PC-3 (cell line): Measurements from ENCODE around the gene NDE1. TPM values are rescaled to one million over a fixed set of nuclear protein-coding genes. Genes with fewer than 3 reads are reported as not detected.
A peak's percentile ranks its signal among the peaks of the same experiment; 100 is the strongest.

Experiments used
- ATAC-seq: fragments of 200-7000 bp; cut with Tn5 transposase; 2 replicates; pipeline ENCODE4 v1.9.1; 2020; ENCODE audit warnings: mild to moderate bottlenecking, moderate library complexity
- BruUV-seq: library from RNA; stranded (reverse); fragments of 400-500 nt; replicated peaks from 2 replicates; lab custom pipeline; 2021; lab: Mats Ljungman, UMichigan
- CTCF ChIA-PET: fragments of 300-600 bp; sonication (Branson Sonifier 250); formaldehyde crosslinking; loops from one replicate; lab custom pipeline; 2022; ENCODE audit warnings: antibody characterized with exemption; lab: Charles Lee
- POLR2A ChIA-PET: fragments of 300-600 bp; sonication (Branson Sonifier 250); formaldehyde crosslinking; loops from one replicate; lab custom pipeline; 2022; ENCODE audit warnings: antibody characterized with exemption; ENCODE audit not compliant: unreplicated experiment; lab: Charles Lee
- DNase-seq: peaks from one replicate; pipeline ENCODE4 v3.0.0-alpha.2; 2015
- H2AFZ ChIP-seq: fragments of 300-600 bp; sonication (generic); 2 replicates; pipeline ENCODE4 v1.6.0; 2016; ENCODE audit warnings: antibody characterized with exemption, low read length
- H3F3A ChIP-seq: fragments of 300-600 bp; sonication (generic); one replicate; pipeline ENCODE4 v1.6.0; 2017; ENCODE audit warnings: antibody characterized with exemption, low read length, control low read depth, mild to moderate bottlenecking; ENCODE audit not compliant: unreplicated experiment
- H3K27ac ChIP-seq: fragments of 300-600 bp; sonication (generic); 2 replicates; pipeline ENCODE4 v1.5.1; 2016; ENCODE audit warnings: mild to moderate bottlenecking, low read length
- H3K27me3 ChIP-seq: fragments of 300-600 bp; sonication (generic); 2 replicates; pipeline ENCODE4 v1.6.1; 2016; ENCODE audit warnings: low read length, mixed read lengths
- H3K36me3 ChIP-seq: fragments of 300-600 bp; sonication (generic); 2 replicates; pipeline ENCODE4 v1.6.1; 2016; ENCODE audit warnings: low read depth, mixed run types, low read length, mixed read lengths
- H3K4me1 ChIP-seq: fragments of 300-600 bp; sonication (generic); 2 replicates; pipeline ENCODE4 v1.5.1; 2016; ENCODE audit warnings: low read length; ENCODE audit not compliant: insufficient read depth
- H3K4me2 ChIP-seq: fragments of 300-600 bp; sonication (generic); 2 replicates; pipeline ENCODE4 v1.6.0; 2016; ENCODE audit warnings: low read length
- H3K4me3 ChIP-seq: fragments of 300-600 bp; sonication (generic); 2 replicates; pipeline ENCODE4 v1.5.1; 2016; ENCODE audit warnings: mild to moderate bottlenecking, low read length, mixed read lengths
- H3K79me2 ChIP-seq: fragments of 300-600 bp; sonication (generic); 2 replicates; pipeline ENCODE4 v1.6.1; 2017; ENCODE audit warnings: low read length, mixed read lengths
- H3K9ac ChIP-seq: fragments of 300-600 bp; sonication (generic); 2 replicates; pipeline ENCODE4 v1.6.0; 2016; ENCODE audit warnings: mild to moderate bottlenecking, low read length
- H3K9me2 ChIP-seq: fragments of 300-600 bp; sonication (generic); replicated peaks from 2 replicates; pipeline ENCODE4 v1.6.1; 2016; ENCODE audit warnings: mixed run types, low read length, mixed read lengths
- H3K9me3 ChIP-seq: fragments of 300-600 bp; sonication (generic); 2 replicates; pipeline ENCODE4 v1.6.1; 2016; ENCODE audit warnings: low read length, mixed read lengths
- H4K20me1 ChIP-seq: fragments of 300-600 bp; sonication (generic); 2 replicates; pipeline ENCODE4 v1.6.1; 2016; ENCODE audit warnings: low read length, mixed read lengths
- EZH2 ChIP-seq: fragments of 300-600 bp; sonication (generic); IDR thresholded peaks from one replicate; pipeline ENCODE4 v1.6.1; 2017; ENCODE audit warnings: antibody characterized with exemption, mild to moderate bottlenecking, low read length; ENCODE audit not compliant: unreplicated experiment
- EZH2phosphoT487 ChIP-seq: fragments of 300-600 bp; sonication (generic); IDR thresholded peaks from 2 replicates; pipeline ENCODE4 v1.6.1; 2018; ENCODE audit warnings: mild to moderate bottlenecking, antibody characterized with exemption, low read length, borderline replicate concordance
- intact Hi-C: fragments of 100-400 bp; cut with micrococcal nuclease; formaldehyde crosslinking; loops from 2 replicates; pipeline ENCODE4 v1.9.0; 2023
- total RNA-seq: library from RNA; depleted of rRNA; stranded (reverse); fragments of >200 nt; gene quantifications from 2 replicates; pipeline ENCODE4 v1.2.3, GENCODE V29; 2014
- TF ChIP-seq, protein P1 (sequence below): fragments of 300-600 bp; sonication (generic); conservative IDR thresholded peaks from 2 replicates; pipeline ENCODE4 v1.5.1; 2017; ENCODE audit warnings: antibody characterized with exemption, low read depth, mild to moderate bottlenecking, low read length

Gene NDE1
- total RNA-seq, 1 experiment from 2014 or later, result 24.9 TPM

DNA sequence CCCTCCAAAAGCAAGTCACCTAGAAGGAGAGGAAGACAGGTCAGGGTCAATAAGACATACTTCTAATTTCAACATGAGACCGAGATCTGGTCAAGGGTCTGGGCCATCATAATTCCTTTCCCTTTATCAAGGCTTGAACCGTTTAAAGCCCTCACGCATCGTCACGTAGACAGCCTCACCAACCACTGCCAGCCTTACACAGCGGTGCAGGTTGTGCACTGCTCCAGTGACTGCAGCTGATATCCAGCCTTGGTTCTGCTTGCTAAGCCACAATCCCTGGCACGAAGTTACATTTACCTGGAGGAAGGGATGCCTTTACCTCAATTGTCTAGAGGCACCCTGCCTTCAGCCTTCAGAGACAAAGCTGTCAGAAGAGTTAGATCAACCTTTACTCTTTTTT, 121.6 kb downstream of the NDE1 start:
- ChIA-PET POLR2A (no interaction called here), CTCF (no interaction called here)
- intact Hi-C loops, result no loop called here
- no peaks in the 10 kb centered on the region for H3K4me1 ChIP-seq
- no peaks in the 10 kb centered on the region for H3K36me3 ChIP-seq
- H3K9ac ChIP-seq, result no peak overlapping the region
- H4K20me1 ChIP-seq, result no peaks in the 10 kb centered on the region
- no peaks in the 10 kb centered on the region for H3K9me2 ChIP-seq
- H3K4me2 ChIP-seq, result no peak overlapping the region
- no peak overlapping the region for H3K4me3 ChIP-seq
- H3K79me2 ChIP-seq, result no peaks in the 10 kb centered on the region
- ATAC-seq, result no peak
- H3F3A ChIP-seq, result no peaks in the 10 kb centered on the region
- no peak overlapping the region for H3K27ac ChIP-seq
- no peak for DNase-seq
- no TSS peak for BruUV-seq
- H3K9me3 ChIP-seq, result no peaks in the 10 kb centered on the region
- TF ChIP-seq EZH2 (no peak), EZH2phosphoT487 (no peak)
- TF ChIP-seq, protein P1, sequence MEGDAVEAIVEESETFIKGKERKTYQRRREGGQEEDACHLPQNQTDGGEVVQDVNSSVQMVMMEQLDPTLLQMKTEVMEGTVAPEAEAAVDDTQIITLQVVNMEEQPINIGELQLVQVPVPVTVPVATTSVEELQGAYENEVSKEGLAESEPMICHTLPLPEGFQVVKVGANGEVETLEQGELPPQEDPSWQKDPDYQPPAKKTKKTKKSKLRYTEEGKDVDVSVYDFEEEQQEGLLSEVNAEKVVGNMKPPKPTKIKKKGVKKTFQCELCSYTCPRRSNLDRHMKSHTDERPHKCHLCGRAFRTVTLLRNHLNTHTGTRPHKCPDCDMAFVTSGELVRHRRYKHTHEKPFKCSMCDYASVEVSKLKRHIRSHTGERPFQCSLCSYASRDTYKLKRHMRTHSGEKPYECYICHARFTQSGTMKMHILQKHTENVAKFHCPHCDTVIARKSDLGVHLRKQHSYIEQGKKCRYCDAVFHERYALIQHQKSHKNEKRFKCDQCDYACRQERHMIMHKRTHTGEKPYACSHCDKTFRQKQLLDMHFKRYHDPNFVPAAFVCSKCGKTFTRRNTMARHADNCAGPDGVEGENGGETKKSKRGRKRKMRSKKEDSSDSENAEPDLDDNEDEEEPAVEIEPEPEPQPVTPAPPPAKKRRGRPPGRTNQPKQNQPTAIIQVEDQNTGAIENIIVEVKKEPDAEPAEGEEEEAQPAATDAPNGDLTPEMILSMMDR, result no peak
- no peak overlapping the region for H2AFZ ChIP-seq
- no peaks in the 10 kb centered on the region for H3K27me3 ChIP-seq

DNA sequence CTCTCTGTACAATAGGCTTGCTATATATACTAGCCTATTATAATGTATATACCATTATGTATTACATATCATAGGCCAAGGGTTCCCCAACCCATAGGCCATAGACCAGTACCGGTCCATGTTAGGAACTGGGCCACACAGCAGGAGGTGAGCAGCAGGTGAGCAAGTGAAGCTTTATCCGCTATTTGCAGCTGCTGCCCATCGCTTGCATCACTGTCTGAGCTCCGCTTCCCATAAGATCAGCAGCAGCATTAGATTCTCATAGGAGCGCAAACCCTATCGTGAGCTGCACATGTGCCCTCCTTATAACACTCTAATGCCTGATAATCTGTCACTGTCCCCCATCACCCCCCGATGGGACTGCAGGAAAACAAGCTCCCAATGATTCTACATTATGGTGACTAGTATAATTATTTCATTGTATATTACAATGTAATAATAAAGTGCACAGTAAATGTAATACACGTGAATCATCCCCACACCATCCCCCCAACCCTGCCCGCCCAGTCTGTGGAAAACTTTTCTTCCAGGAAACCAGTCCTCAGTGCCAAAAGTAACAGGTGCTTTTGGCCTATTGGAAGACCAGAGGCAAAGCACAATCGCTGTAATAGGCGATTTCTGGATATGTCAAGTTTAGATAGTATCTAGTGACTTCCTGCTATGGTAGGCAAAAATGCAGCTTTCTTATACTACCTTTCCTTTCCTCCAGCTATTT, 122.7 kb downstream of the NDE1 start:
- TF ChIP-seq, protein P1, result no peak
- TF ChIP-seq EZH2 (no peak), EZH2phosphoT487 (no peak)
- CTCF ChIA-PET, result no interaction called here
- Histone ChIP-seq H3K4me3 (no peak overlapping the region), H4K20me1 (no peaks in the 10 kb centered on the region), H3K9me2 (no peaks in the 10 kb centered on the region), H3K9me3 (no peaks in the 10 kb centered on the region), H3K9ac (no peak overlapping the region), H3F3A (no peaks in the 10 kb centered on the region), H2AFZ (no peak overlapping the region), H3K27ac (no peak overlapping the region), H3K79me2 (no peaks in the 10 kb centered on the region), H3K27me3 (no peaks in the 10 kb centered on the region), H3K4me2 (no peak overlapping the region), H3K36me3 (no peaks in the 10 kb centered on the region), H3K4me1 (no peaks in the 10 kb centered on the region)
- no TSS peak for BruUV-seq
- DNase-seq (peak; percentile 2), ATAC-seq (no peak)
- intact Hi-C loops, result no loop called here
- POLR2A ChIA-PET, result no interaction called here

GRCh38 chr16:15773968-15774367, 123.9 kb downstream of the NDE1 start:
- Histone ChIP-seq H3K9me2 (no peaks in the 10 kb centered on the region), H4K20me1 (no peaks in the 10 kb centered on the region), H3K4me1 (no peaks in the 10 kb centered on the region), H2AFZ (no peak overlapping the region), H3K79me2 (no peaks in the 10 kb centered on the region), H3K36me3 (no peaks in the 10 kb centered on the region), H3K4me3 (no peak overlapping the region), H3K9me3 (no peaks in the 10 kb centered on the region), H3K4me2 (no peak overlapping the region), H3K9ac (no peak overlapping the region), H3K27ac (no peak overlapping the region), H3F3A (no peaks in the 10 kb centered on the region), H3K27me3 (no peaks in the 10 kb centered on the region)
- ATAC-seq (no peak), DNase-seq (no peak)
- CTCF ChIA-PET, result no interaction called here
- POLR2A ChIA-PET, result no interaction called here
- intact Hi-C loops, result no loop called here
- BruUV-seq, result no TSS peak
- TF ChIP-seq EZH2phosphoT487 (no peak), EZH2 (no peak)
- TF ChIP-seq, protein P1, result no peak
